GM18519 (cell line): Measurements from ENCODE around the gene STK39.
"Not testable (repeated sequence)": the region's sequence is repeated elsewhere in the genome, so short reads cannot be mapped to it uniquely, and the experiment has no call there.

Experiments used
- ATAC-seq: cut with Tn5 transposase; IDR thresholded peaks from one replicate; pipeline ENCODE4 v1.9.1; 2021; ENCODE audit warnings: mild to moderate bottlenecking, moderate library complexity; ENCODE audit not compliant: unreplicated experiment, low FRiP score

The STK39 gene

GRCh38 chr2:168247341-168248261 lies at the start of gene STK39:
Gene STK39, minus strand, starts transcription at chr2:168247595. Its CDS starts 160 bp downstream, at chr2:168247435.
- ATAC-seq: peak; percentile 58

GRCh38 chr2:168295051-168295450 lies 47.7 kb upstream of the STK39 start:
- ATAC-seq: no peak

GRCh38 chr2:168294409-168294808 lies 47.0 kb upstream of the STK39 start:
- no peak for ATAC-seq

- ATAC-seq: no peak
Observed at GRCh38 chr2:168293766-168294165, 46.4 kb upstream of the STK39 start.

GRCh38 chr2:168290391-168290790 lies 43.0 kb upstream of the STK39 start:
- ATAC-seq: no peak

GRCh38 chr2:168289880-168290279 lies 42.5 kb upstream of the STK39 start:
- ATAC-seq: no peak

- no peak for ATAC-seq
Observed at GRCh38 chr2:168286535-168286934, 39.1 kb upstream of the STK39 start.

- no peak for ATAC-seq
Observed at GRCh38 chr2:168278424-168278888, 31.1 kb upstream of the STK39 start.

- no peak for ATAC-seq
Observed at GRCh38 chr2:168277276-168277675, 29.9 kb upstream of the STK39 start.

- ATAC-seq: no peak
Observed at GRCh38 chr2:168272225-168272624, 24.8 kb upstream of the STK39 start.

- ATAC-seq: not testable (repeated sequence)
Observed at GRCh38 chr2:168262926-168263325, 15.5 kb upstream of the STK39 start.

GRCh38 chr2:168256448-168256847 lies 9.1 kb upstream of the STK39 start:
- ATAC-seq: no peak

- ATAC-seq: no peak
Observed at GRCh38 chr2:168255866-168256265, 8.5 kb upstream of the STK39 start.

GRCh38 chr2:168255103-168255502 lies 7.7 kb upstream of the STK39 start:
- no peak for ATAC-seq

GRCh38 chr2:168254158-168254935 lies 7.0 kb upstream of the STK39 start:
- no peak for ATAC-seq

GRCh38 chr2:168253379-168253778 lies 6.0 kb upstream of the STK39 start:
- ATAC-seq: no peak

- no peak for ATAC-seq
Observed at GRCh38 chr2:168252976-168253375, 5.6 kb upstream of the STK39 start.

- ATAC-seq: peak; percentile 62
Observed at GRCh38 chr2:168246483-168247340, 683 bp downstream of the STK39 start.

- ATAC-seq: no peak
Observed at GRCh38 chr2:168246072-168246482, 1.3 kb downstream of the STK39 start.

- no peak for ATAC-seq
Observed at GRCh38 chr2:168245074-168245825, 2.1 kb downstream of the STK39 start.
